Measurements from ENCODE around the gene AP1G1. TPM values are rescaled to one million over a fixed set of nuclear protein-coding genes. Genes with fewer than 3 reads are reported as not detected.

Gene AP1G1
- total RNA-seq: 34.1 and 42.6 TPM in 2 replicates

GRCh38 chr16:71808593-71809459 lies at the start of gene AP1G1:
TSS of gene AP1G1 (minus strand) at chr16:71808834. CDS start at chr16:71789479, 19,355 bp downstream.

DNA sequence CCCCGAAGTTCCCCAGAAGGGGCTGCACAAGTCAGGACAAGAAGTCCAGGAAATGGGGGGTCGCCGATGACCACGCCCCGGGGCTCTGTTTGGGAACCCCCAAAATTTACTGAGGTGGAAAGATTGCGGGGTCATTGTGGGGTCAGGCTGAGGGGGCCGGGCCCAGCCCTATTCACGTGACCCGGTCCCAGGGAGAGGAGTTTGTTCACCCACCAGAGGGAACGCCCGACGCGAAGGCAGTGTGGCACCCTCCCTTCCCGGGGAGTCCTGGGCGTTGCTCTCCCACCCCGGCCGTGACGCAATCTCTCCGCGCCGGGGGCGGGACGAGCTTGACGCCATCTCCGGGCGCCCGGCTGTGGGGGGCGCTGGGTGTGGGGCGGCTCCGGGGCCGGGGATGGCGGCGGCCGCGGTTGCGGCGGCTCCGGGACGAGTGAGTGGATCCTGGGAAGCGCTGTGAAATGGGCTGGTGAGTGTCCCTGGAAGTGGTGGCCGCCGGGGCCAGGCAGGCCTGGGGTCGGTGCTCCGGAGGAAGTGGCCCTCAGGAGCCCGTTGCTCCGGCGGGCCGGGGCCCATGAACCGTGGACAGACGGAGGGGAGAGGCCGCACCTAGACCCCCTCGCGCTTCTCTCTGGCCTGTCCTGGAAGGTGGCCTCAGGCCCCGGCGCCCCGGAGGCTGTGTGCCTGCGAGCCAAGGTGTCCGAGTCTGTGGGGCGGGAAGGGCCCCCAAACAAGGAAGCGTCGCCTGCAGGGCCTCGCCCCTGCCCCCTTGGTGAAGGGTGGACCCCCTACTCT lies 37.2 kb upstream of the AP1G1 start, which contains the start of gene ATXN1L:
Gene ATXN1L (plus strand): TSS at position 338 of the 792 bp plus-strand sequence. CDS start 3,765 bp downstream, outside the sequence.

DNA sequence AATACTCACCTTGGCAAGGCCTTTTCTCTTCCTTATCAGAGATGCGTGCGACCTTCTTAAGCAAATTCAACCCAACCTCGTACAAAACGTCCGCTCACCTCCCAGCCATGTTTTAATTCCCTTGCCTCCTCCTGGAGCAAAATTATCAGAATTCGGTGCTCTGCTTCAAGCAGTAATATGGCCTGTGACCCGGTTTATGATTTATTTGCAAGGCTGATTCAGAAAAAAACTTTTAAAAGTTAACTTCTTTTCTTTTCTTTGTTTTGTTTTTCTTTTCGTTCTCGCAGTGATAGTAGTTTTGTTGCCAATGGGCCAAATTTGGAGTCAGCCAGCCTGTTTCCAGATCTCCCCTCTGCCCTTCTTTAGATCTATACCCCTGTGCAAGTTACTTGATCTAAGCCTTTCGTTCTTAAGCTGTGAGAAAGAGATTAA lies 84.3 kb downstream of the AP1G1 start, which contains the start of gene PHLPP2:
Gene PHLPP2 (minus strand): TSS at position 382 of the 432 bp plus-strand sequence. CDS start 9,906 bp downstream, outside the sequence.

Other genes starting within 250 kb of the AP1G1 start
- gene TAT, start 231.7 kb downstream of the AP1G1 start, total RNA-seq: not detected in 2 replicates
- gene MARVELD3, start 182.7 kb downstream of the AP1G1 start, total RNA-seq: not detected in 2 replicates
- 4.1 and 5.5 TPM in 2 replicates for gene PHLPP2, start 84.1 kb downstream of the AP1G1 start, total RNA-seq
- 6.1 and 6.5 TPM in 2 replicates for gene ATXN1L, start 37.1 kb upstream of the AP1G1 start, total RNA-seq
- 5.8 and 8.0 TPM in 2 replicates for gene ZNF821, start 75.3 kb upstream of the AP1G1 start, total RNA-seq
- gene IST1, start 86.7 kb upstream of the AP1G1 start, total RNA-seq: 112 and 124 TPM in 2 replicates
- not detected in 2 replicates for gene PKD1L3, start 191.6 kb upstream of the AP1G1 start, total RNA-seq
- gene DHODH, start 199.9 kb upstream of the AP1G1 start, total RNA-seq: 1.5 and 2.2 TPM in 2 replicates
- not detected in 2 replicates for gene HP, start 245.7 kb upstream of the AP1G1 start, total RNA-seq